HG03060 (cell line): Measurements from ENCODE around the gene CDC16.
"Not testable (repeated sequence)": the region's sequence is repeated elsewhere in the genome, so short reads cannot be mapped to it uniquely, and the experiment has no call there.

ENCODE experiments used
- ATAC-seq: cut with Tn5 transposase; IDR thresholded peaks from one replicate; pipeline ENCODE4 v1.9.1; 2021; ENCODE audit warnings: low read depth, moderate number of reproducible peaks; ENCODE audit not compliant: unreplicated experiment

The CDC16 gene

GRCh38 chr13:114226699-114227323 lies 7.9 kb upstream of the CDC16 start:
- no peak for ATAC-seq

DNA sequence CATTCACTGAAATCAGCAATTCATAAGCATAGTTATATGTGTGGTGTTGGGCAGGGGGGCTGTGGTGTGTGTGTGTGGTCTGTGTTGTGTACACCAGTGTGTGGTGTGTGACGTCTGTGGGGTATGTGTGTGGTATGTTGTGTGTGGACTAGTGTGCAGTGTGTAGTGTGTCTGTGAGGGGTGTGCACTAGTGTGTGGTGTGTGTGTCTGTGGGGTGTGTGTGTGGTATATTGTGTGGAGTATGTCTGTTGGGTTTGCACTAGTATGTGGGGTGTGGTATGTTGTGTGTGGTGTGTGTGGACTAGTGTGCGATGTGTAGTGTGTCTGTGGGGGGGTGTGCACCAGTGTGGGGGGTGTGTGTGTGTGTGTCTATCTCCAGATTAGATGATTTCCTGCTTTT lies 7.2 kb upstream of the CDC16 start:
- no peak for ATAC-seq

DNA sequence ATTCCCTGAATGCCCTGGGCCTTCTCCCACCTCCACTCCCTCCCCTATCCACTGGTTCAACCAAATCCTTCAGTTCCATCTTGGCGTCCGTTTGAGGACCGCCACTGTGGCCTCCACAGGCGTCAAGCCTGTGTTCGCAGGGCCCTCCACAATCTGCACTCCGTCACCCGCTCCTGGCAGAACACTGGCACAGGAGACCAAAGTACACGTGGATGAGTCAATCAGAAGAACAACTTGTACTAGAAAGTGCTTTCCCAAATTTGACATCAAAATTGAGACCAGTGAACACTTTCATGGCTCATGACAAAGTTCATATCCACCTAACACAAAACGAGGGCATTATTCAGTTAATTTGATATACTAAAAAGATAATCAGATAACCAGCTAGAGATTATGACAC lies 6.5 kb upstream of the CDC16 start:
- no peak for ATAC-seq

GRCh38 chr13:114229506-114229905 lies 5.2 kb upstream of the CDC16 start:
- ATAC-seq: no peak

- ATAC-seq: no peak
These were observed 4.6 kb upstream of the CDC16 start for GRCh38 chr13:114230117-114230516.

GRCh38 chr13:114230575-114230974 lies 4.1 kb upstream of the CDC16 start:
- no peak for ATAC-seq

GRCh38 chr13:114231886-114232285 lies 2.8 kb upstream of the CDC16 start:
- no peak for ATAC-seq

- no peak for ATAC-seq
These were observed 442 bp upstream of the CDC16 start for GRCh38 chr13:114234266-114234644.

DNA sequence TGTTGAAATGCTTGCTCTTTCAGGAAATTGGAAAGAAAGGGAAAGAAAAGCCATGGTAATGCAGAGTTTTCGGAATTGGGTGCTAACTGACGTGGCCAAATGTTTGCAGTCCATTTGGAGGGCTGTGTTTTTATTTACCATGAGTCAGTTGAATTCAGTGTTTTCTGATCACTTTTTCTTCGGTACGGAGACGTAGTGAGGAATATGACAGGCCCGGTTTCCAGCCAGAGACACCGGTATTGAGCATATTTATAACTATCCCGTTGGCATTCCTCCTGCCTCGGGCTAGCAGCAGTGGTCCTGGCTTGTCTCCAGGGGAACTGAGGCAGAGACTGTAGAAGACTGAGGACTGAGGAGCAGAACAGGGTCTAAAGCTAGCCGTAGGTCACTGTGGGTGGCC lies 1.0 kb downstream of the CDC16 start:
- ATAC-seq: no peak

GRCh38 chr13:114236227-114236626 lies 1.5 kb downstream of the CDC16 start:
- ATAC-seq: no peak

GRCh38 chr13:114237415-114238112 lies 2.9 kb downstream of the CDC16 start:
- ATAC-seq: no peak

DNA sequence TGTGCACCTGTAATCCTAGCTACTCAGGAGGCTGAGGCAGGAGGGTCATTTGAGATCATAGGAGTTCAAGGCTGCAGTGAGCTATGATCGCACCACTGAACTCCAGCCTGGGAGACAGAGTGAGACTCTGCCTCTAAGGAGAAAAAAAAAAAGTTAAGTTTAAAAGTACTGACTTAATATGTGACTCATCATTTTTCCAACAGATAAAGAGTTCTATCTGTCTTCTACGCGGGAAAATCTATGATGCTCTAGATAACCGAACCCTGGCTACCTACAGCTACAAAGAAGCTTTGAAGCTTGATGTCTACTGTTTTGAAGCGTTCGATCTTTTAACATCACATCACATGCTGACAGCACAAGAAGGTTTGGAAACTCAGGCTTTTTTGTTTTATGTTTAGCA lies 7.2 kb downstream of the CDC16 start:
- no peak for ATAC-seq

- no peak for ATAC-seq
These were observed 9.3 kb downstream of the CDC16 start for GRCh38 chr13:114243971-114244370.

DNA sequence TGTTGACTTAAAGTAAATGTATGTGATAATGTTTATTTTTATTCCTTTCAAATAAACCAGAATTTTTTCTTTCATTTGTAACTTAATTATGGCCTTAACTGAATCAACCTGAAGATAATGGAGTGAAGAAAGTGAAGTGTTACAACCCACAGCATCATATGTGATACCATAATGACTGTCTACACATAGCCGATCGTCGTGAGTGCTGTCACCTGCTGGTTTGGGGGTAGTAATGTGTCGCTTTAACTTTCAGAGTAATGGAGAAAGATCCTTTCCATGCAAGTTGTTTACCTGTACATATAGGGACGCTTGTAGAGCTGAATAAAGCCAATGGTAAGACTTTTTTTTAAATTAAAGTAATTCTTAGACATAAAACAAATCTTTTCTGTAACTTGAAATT lies 9.9 kb downstream of the CDC16 start:
- no peak for ATAC-seq

DNA sequence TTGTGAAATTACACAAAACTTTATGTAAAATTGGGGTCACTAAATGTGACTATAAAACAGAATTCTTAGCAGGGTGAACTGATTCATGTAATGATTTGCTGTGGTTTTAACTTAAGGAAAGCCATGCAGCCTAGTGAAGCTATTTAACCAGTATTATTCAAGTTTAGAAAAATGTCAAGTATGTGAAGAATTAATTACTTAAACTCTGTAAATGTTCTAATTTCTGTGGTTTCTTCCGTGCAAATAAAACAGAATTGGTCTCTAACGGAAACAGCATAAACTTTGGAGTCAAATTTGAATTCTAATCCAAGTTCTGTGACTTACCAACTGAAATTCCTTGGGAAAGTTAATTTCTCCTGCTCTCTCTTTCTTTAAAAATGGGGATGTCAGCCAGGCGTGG lies 13.3 kb downstream of the CDC16 start:
- ATAC-seq: no peak

- ATAC-seq: no peak
These were observed 14.4 kb downstream of the CDC16 start for GRCh38 chr13:114249077-114249476.

- not testable (repeated sequence) for ATAC-seq
These were observed 17.1 kb downstream of the CDC16 start for GRCh38 chr13:114251639-114252440.

GRCh38 chr13:114256547-114256946 lies 21.9 kb downstream of the CDC16 start:
- ATAC-seq: no peak

GRCh38 chr13:114257014-114257413 lies 22.3 kb downstream of the CDC16 start:
- no peak for ATAC-seq

DNA sequence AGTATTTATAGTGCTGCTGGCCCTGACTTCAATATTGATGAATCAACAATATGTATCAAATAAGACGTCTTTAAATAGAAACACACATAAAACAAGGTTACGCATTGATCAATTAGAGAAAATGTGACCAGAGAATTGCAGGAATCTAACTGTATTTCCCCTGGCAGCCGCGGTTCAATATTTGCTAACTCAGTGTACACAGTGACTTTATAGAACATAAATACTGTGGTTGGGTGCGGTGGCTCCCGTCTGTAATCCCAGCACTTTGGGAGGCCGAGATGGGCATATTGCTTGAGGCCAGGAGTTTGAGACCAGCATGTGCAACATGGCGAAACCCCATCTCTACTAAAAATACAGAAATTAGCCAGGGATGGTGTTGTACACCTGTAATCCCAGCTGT lies 23.9 kb downstream of the CDC16 start:
- no peak for ATAC-seq

DNA sequence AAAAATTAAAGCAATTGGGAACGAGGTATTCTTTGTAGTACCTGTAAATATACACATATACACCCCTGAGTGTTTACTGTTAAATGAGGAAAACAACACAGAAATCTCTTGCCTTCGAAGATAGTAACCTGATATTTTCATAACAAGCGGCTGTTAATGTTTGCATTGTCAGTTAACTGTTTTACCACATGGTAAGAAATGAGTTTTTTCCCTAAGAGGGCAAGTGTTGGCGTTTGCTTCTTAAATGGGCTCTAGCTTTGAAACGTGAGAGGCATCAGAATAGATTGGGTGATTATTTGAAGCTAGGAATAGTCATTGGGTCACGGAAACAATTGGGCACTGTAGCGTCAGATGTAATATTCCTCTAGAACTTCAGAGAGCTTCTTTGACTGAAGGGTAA lies 24.7 kb downstream of the CDC16 start:
- ATAC-seq: no peak

DNA sequence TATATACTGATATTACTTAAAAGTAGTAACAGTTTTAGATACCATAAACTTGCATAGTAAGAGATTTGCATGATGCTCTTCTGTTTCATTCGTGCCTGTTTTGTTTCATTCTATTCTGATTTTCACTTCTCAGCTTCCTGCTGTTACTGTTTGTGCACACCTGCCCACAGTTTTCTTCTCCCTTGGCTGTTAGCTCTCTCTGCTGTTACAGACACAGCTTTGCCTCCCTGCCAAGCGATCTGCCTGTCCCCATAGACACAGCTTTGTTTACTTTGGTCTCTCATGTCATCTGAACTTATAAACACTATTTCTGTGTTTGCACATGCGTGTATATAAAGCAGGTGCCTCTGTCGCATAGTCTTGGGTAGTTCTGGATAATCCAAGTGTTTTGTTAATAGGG lies 25.3 kb downstream of the CDC16 start:
- no peak for ATAC-seq
